Aorta (tissue), 5 donors: Measurements from ENCODE around the gene TIAM1. TPM values are rescaled to one million over a fixed set of nuclear protein-coding genes. Genes with fewer than 3 reads are reported as not detected.

Experiments used
- ATAC-seq: fragments of 200-7000 bp; cut with Tn5 transposase; one replicate; pipeline ENCODE4 v1.9.1; 2022; ENCODE audit warnings: moderate library complexity; ENCODE audit not compliant: low FRiP score
- DNase-seq, 2 donors: peaks; one replicate each; pipeline ENCODE4 v3.0.0-alpha.2; 2020
- H3K27ac ChIP-seq, 2 donors: one replicate each; pipeline ENCODE4 v1.5.1; 2013; ENCODE audit warnings: low read length in 2 of 2, mild to moderate bottlenecking in 2 of 2, moderate library complexity in 2 of 2, control low read depth in 1 of 2, inconsistent platforms in 1 of 2, low read depth in 1 of 2
- H3K27me3 ChIP-seq, 2 donors: one replicate each; pipeline ENCODE4 v1.6.1; 2013; ENCODE audit warnings: control low read depth in 1 of 2, low read length in 1 of 2, mild to moderate bottlenecking in 1 of 2, moderate library complexity in 1 of 2; ENCODE audit not compliant: insufficient read depth in 2 of 2, control insufficient read depth in 1 of 2
- H3K36me3 ChIP-seq, 2 donors: one replicate each; pipeline ENCODE4 v1.6.1; 2013; ENCODE audit warnings: control low read depth in 1 of 2, low read length in 1 of 2, mild to moderate bottlenecking in 1 of 2; ENCODE audit not compliant: insufficient read depth in 2 of 2, control insufficient read depth in 1 of 2
- H3K4me1 ChIP-seq, 2 donors: one replicate each; pipeline ENCODE4 v1.6.1; 2013; ENCODE audit warnings: low read length in 2 of 2, control low read depth in 1 of 2, mild to moderate bottlenecking in 1 of 2, moderate library complexity in 1 of 2; ENCODE audit not compliant: insufficient read depth in 2 of 2, control insufficient read depth in 1 of 2
- H3K4me3 ChIP-seq, 2 donors: one replicate each; pipeline ENCODE4 v1.5.1; 2013; ENCODE audit warnings: low read length in 2 of 2, control low read depth in 1 of 2, mild to moderate bottlenecking in 1 of 2
- H3K9me3 ChIP-seq: one replicate; pipeline ENCODE4 v1.6.1; 2013; ENCODE audit warnings: mild to moderate bottlenecking, low read length; ENCODE audit not compliant: control insufficient read depth
- WGBS, 2 donors: extraction: QIAGEN DNeasy Blood & Tissue Kit; methylation state at CpG; one replicate each; pipeline ENCODE4 v1.1.7; 2013; 5-methylcytosine and 5-hydroxymethylcytosine counted together
- intact Hi-C, 2 donors: fragments of 100-400 bp; cut with DNase I; formaldehyde crosslinking; loops; one replicate each; pipeline versions ENCODE4 v1.14.2 to v1.15.0; 2022
- polyA plus RNA-seq, 2 donors: library from polyadenylated mRNA; stranded (reverse); fragments of 200-250 nt; gene quantifications; one replicate each; pipeline ENCODE4 v1.2.3, GENCODE V29; 2013
- total RNA-seq, 2 donors: library from RNA; stranded (reverse); fragmentation: NEBNext Ultra II Directional; extraction: Animal tissue kit (Norgen Biotek cat#: 25700); gene quantifications; one replicate each; pipeline ENCODE4 v1.2.1, GENCODE V29; 2021
- donor health status: healthy with polysubstance abuse.
- donor health status: Bipolar disorder and iron deficiency.
- donor health status: DM: no; HTN: no; CAD: no.
- donor health status: DM: no; HTN: no; CAD: no.
- donor health status: DM: yes; HTN: yes; CAD: no.

TIAM1 gene
- total and polyA plus RNA-seq, 4 donors = 0.50 to 15.8 (median 12.9) TPM; not detected in 1

DNA sequence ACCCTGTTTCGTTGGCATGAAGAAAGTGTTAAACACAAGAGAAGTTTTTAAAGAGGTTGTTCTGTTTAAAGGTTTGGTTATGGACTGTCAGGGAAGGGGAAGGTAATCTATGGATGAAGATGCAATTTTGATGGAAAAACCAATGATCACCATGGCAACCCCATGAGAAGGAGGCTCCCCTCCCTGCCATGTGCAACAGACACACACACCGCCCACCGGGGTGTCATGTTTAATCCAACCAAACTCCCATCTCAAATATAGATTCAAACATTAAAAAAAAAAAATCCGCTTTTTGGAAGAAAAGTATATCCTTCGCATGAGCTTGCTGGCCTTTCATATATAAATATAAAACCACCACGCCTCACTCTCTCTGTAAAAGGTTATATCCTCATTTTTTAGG is 224.9 kb downstream of the TIAM1 start:
- intact Hi-C loops = no loop called here
- no peaks in the 10 kb centered on the region for H3K27me3 ChIP-seq
- 93 to 94% methylated on average over 6 of the region's 6 CpGs for WGBS, 2 donors
- ATAC-seq (no peak), DNase-seq (no peak)
- no peaks in the 10 kb centered on the region for H3K9me3 ChIP-seq
- H3K27ac ChIP-seq = no peak overlapping the region
- H3K36me3 ChIP-seq = no peaks in the 10 kb centered on the region
- no peaks in the 10 kb centered on the region for H3K4me1 ChIP-seq
- H3K4me3 ChIP-seq = no peak overlapping the region

DNA sequence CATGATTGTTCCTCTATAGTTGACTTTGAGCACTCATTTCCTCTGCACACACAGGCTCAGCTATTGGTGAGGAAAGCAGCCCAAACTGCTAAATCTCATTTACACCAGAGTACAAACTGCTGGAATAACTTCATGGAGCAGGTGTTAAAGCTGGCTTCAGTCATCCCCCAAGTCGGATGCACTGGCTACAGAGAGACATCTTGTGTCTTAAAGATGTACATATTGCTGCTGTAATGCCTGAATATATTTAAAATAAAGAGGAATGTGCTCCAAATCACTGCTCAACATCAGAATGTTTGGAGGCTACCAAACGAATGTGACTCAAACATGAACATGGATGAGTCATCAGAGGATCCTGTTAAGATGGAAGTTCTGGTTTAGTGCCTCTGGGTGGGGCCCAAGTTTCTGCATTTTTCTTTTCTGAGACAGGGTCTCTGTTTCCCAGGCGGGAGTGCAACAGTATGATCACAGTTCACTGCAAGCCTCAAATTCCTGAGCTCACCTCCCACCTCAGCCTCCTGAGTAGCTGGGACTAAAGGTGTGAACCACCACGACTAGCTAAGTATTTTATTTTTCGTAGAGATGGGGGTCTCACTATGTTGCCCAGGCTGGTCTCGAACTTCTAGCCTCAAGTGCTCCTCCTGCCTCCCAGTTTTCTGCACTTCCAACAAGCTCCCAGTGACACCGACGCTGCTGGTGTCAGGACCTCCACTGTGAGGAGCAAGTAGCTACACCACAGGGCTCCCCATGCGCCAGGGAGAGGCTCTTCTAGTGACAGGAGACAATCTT is 226.7 kb downstream of the TIAM1 start:
- ATAC-seq (no peak), DNase-seq (no peak)
- no peaks in the 10 kb centered on the region for H3K36me3 ChIP-seq
- H3K4me3 ChIP-seq = no peak overlapping the region
- H3K27me3 ChIP-seq = no peaks in the 10 kb centered on the region
- no peaks in the 10 kb centered on the region for H3K4me1 ChIP-seq
- H3K9me3 ChIP-seq = no peaks in the 10 kb centered on the region
- no peak overlapping the region for H3K27ac ChIP-seq
- WGBS, 2 donors = 71 to 75% methylated on average over 9 of the region's 9 CpGs
- intact Hi-C loops = no loop called here

DNA sequence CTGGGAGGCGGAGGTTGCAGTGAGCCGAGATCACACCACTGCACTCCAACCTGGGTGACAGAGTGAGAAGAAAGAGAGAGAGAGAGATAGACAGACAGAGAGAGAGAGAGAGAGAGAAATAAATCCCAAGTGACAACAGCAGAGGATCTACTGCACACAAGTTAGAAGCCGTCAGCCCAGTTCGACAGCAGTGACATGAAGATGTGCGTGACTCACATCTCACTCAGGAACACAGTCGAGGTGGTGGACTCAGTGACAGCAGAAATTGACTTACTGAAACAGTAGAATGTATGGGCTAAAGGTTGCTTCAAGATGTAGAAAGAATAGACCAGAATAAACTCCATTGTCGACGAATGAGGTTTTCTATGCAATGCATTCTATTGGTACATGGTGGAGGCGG is 228.8 kb downstream of the TIAM1 start:
- Histone ChIP-seq H3K27me3 (no peaks in the 10 kb centered on the region), H3K4me3 (no peak overlapping the region), H3K9me3 (no peaks in the 10 kb centered on the region), H3K36me3 (no peaks in the 10 kb centered on the region), H3K4me1 (no peaks in the 10 kb centered on the region), H3K27ac (no peak overlapping the region)
- 76 to 77% methylated on average over 9 of the region's 9 CpGs for WGBS, 2 donors
- DNase-seq = no peak
- intact Hi-C loops = no loop called here
- ATAC-seq = no peak

DNA sequence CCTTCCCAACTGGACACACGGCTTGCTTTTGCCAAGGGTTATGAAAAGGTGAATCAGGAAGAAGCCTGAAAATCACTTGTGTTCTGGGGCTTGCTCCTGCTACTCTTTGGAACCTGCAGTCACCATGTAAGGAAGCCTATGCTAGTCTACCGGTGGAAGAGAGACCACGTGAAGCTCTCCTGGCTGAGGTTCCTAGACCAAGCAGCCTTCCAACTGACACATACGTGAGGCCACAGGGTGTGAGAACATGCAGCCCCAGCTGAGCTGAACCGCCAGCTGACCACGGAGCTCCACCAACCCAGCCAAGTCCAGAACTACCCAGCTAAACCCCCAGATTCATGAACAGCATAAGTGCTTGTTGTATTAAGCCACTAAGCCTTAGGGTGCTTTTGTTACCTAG is 233.0 kb downstream of the TIAM1 start:
- Histone ChIP-seq H3K4me3 (no peak overlapping the region), H3K9me3 (no peaks in the 10 kb centered on the region), H3K36me3 (no peaks in the 10 kb centered on the region), H3K4me1 (no peaks in the 10 kb centered on the region), H3K27ac (no peak overlapping the region), H3K27me3 (no peaks in the 10 kb centered on the region)
- WGBS, 2 donors = 68 to 70% methylated on average over 6 of the region's 6 CpGs
- no peak for ATAC-seq
- DNase-seq = no peak
- intact Hi-C loops = loop anchor here in 1 of 2 donors (2.0 kb wide), 1 partner anchor 22 kb away; no protein-coding TSS in a partner anchor

DNA sequence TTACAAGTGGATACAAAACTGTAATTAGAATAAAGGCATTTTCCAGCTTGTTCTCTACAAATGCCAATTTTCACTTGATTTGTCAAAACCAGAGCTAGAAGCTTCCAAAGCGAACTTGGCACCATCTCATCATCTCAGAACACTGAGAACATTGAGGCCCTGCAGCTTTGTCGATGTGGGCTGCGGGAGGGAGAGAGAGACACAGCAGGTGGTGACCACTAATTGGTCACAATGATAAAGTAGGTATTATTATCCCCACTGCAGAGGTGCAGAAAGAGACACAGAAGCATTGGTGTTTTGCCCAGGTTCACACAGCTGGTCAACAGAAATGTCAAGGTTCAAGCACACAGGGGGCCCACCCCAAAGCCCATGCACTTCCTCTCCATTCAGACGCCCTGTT is 233.6 kb downstream of the TIAM1 start:
- no peak for ATAC-seq
- Histone ChIP-seq H3K27me3 (no peaks in the 10 kb centered on the region), H3K4me3 (no peak overlapping the region), H3K36me3 (no peaks in the 10 kb centered on the region), H3K4me1 (no peaks in the 10 kb centered on the region), H3K27ac (no peak overlapping the region), H3K9me3 (no peaks in the 10 kb centered on the region)
- no peak for DNase-seq
- intact Hi-C loops = loop anchor here in 1 of 2 donors (2.0 kb wide), 1 partner anchor 22 kb away; no protein-coding TSS in a partner anchor
- 59 to 61% methylated on average over 4 of the region's 4 CpGs for WGBS, 2 donors

DNA sequence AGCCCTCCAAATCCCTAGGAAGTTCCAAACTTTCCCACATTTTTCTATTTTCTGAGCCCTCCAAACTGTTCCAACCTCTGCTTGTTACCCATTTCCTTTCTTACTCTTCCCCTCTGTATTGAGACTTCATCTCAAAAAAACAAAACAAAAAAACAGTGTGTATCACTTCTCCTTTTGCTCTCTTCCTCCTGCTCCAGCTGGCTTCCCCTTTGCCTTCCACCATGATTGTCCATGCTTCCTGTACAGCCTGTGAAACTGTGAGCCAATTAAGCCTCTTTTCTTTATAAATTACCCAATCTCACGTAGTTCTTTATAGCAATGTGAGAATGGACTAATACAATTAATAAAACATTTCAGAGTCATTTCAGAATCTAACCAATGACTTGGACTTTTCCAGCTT is 236.2 kb downstream of the TIAM1 start:
- no peaks in the 10 kb centered on the region for H3K36me3 ChIP-seq
- 82 to 86% methylated on average over 1 of the region's 1 CpG for WGBS, 2 donors
- no peak for ATAC-seq
- no peak overlapping the region for H3K4me3 ChIP-seq
- intact Hi-C loops = no loop called here
- DNase-seq = no peak
- no peaks in the 10 kb centered on the region for H3K4me1 ChIP-seq
- H3K27me3 ChIP-seq = no peaks in the 10 kb centered on the region
- no peak overlapping the region for H3K27ac ChIP-seq
- peaks cover 1% of the 10 kb centered on the region for H3K9me3 ChIP-seq

DNA sequence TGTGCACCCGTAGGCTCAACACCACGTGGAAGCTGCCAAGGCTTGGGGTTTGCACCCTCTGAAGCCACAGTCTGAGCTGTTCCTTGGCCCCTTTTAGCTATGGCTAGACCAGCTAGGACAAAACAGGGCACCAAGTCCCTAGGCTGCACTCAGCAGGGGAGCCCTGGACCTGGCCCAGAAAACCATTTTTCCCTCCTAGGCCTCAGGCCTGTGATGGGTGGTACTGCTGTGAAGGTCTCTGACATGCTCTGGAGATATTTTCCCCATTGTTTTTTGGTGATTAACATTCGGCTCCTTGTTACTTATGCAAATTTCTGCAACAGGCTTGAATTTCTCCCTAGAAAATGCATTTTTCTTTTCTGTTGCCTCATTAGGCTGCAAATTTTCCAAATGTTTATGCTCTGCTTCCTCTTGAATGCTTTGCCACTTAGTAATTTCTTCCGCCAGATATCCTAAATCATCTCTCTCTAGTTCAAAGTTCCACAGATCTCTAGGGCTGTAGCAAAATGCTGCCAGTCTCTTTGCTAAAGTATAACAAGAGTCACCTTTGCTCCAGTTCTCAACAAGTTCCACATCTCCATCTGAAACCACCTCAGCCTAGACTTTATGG is 236.8 kb downstream of the TIAM1 start:
- peaks cover 1% of the 10 kb centered on the region for H3K9me3 ChIP-seq
- H3K4me3 ChIP-seq = no peak overlapping the region
- 85% methylated on average over 4 of the region's 4 CpGs for WGBS, 2 donors
- no peak overlapping the region for H3K27ac ChIP-seq
- no peaks in the 10 kb centered on the region for H3K36me3 ChIP-seq
- no peaks in the 10 kb centered on the region for H3K27me3 ChIP-seq
- intact Hi-C loops = no loop called here
- DNase-seq = no peak
- ATAC-seq = no peak
- H3K4me1 ChIP-seq = no peaks in the 10 kb centered on the region

DNA sequence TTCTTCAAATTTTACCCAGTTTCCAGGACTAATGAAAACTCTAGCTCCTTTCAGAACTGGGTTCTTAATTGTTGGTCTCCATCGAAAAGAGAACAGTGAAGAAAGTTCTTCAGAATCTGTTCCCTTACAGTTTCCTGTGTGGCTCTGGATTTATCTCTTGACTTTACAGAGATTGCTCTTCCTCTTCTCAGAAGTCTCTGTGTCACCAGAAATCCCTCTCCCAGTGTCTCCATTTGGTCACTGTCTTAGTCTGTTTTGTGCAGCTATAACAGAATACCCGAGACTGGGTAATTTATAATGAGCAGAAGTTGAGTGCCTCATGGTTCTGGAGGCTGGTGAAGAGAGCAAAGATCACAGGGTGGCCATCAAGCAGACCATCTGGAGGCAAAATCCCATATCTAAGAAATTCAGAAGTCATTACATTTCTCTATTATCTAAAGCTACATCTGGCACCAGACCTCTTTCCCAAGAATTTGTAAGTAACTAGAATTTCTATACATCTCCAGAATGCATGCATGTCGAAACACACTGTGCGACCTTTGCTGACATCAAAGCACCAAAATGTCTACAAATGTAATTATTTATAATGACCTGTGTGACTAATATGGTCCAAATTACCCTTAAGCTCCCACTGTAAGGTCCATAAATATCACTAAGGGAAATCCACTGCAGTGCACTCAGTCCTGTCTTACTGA is 240.3 kb downstream of the TIAM1 start:
- ATAC-seq (no peak), DNase-seq (no peak)
- no peaks in the 10 kb centered on the region for H3K27me3 ChIP-seq
- H3K4me3 ChIP-seq = no peak overlapping the region
- intact Hi-C loops = no loop called here
- H3K27ac ChIP-seq = no peak overlapping the region
- H3K4me1 ChIP-seq = no peaks in the 10 kb centered on the region
- peaks cover 1% of the 10 kb centered on the region for H3K9me3 ChIP-seq
- H3K36me3 ChIP-seq = no peaks in the 10 kb centered on the region
- 79 to 81% methylated on average over 4 of the region's 4 CpGs for WGBS, 2 donors
